WTC11 (cell line): Measurements from ENCODE around the gene CFAP57. TPM values are rescaled to one million over a fixed set of nuclear protein-coding genes. Genes with fewer than 3 reads are reported as not detected.

Experiments used
- ATAC-seq: fragments of 200-7000 bp; cut with Tn5 transposase; 2 replicates; pipeline ENCODE4 v1.10.0; 2021; ENCODE audit warnings: mild to moderate bottlenecking, moderate library complexity
- CTCF ChIA-PET: fragments of 300-600 bp; sonication (Branson Sonifier 250); formaldehyde crosslinking; loops from one replicate; lab custom pipeline; 2021; ENCODE audit warnings: antibody characterized with exemption; lab: Charles Lee
- POLR2A ChIA-PET: fragments of 350-600 bp; sonication (Branson Sonifier 250); formaldehyde crosslinking; loops from one replicate; lab custom pipeline; 2021; ENCODE audit warnings: antibody characterized with exemption; lab: Charles Lee
- DNase-seq: peaks from one replicate; pipeline ENCODE4 v3.0.0; 2021; ENCODE audit warnings: low spot score
- H3K27ac Mint-ChIP-seq: 2 replicates; pipeline ENCODE4 v1.8.0; 2021; ENCODE audit warnings: mixed read lengths
- H3K27me3 Mint-ChIP-seq: 2 replicates; pipeline ENCODE4 v1.8.0; 2021; ENCODE audit warnings: low read depth, mild to moderate bottlenecking, moderate library complexity, mixed read lengths
- H3K36me3 Mint-ChIP-seq: 2 replicates; pipeline ENCODE4 v1.8.0; 2021; ENCODE audit warnings: mixed read lengths
- H3K4me1 Mint-ChIP-seq: 2 replicates; pipeline ENCODE4 v1.8.0; 2022; ENCODE audit warnings: mixed read lengths
- H3K4me3 Mint-ChIP-seq: 2 replicates; pipeline ENCODE4 v1.8.0; 2021; ENCODE audit warnings: mild to moderate bottlenecking, moderate library complexity, mixed read lengths
- H3K9me3 Mint-ChIP-seq: 2 replicates; pipeline ENCODE4 v1.8.0; 2021; ENCODE audit warnings: mixed read lengths
- AFF4 ChIP-seq: sonication (generic); formaldehyde crosslinking; IDR thresholded peaks from 2 replicates; pipeline ENCODE4 v1.8.1; 2023; ENCODE audit warnings: mild to moderate bottlenecking, missing genetic modification reagents, borderline replicate concordance
- ARID4B ChIP-seq: sonication (generic); formaldehyde crosslinking; IDR thresholded peaks from 2 replicates; pipeline ENCODE4 v1.8.0; 2023; ENCODE audit warnings: missing genetic modification reagents, mild to moderate bottlenecking, borderline replicate concordance
- E2F5 ChIP-seq: sonication (generic); formaldehyde crosslinking; IDR thresholded peaks from 2 replicates; pipeline ENCODE4 v1.8.1; 2022; ENCODE audit warnings: mild to moderate bottlenecking, moderate library complexity, missing genetic modification reagents
- FOXP1 ChIP-seq: sonication (generic); formaldehyde crosslinking; IDR thresholded peaks from 2 replicates; pipeline ENCODE4 v1.8.0; 2022; ENCODE audit warnings: missing genetic modification reagents, mild to moderate bottlenecking, moderate library complexity, borderline replicate concordance
- FOXP4 ChIP-seq: sonication (generic); formaldehyde crosslinking; IDR thresholded peaks from 2 replicates; pipeline ENCODE4 v1.8.0; 2022; ENCODE audit warnings: mild to moderate bottlenecking, missing genetic modification reagents
- GTF2I ChIP-seq: fragments of 250-450 bp; sonication (Bioruptor Pico); conservative IDR thresholded peaks from 2 replicates; pipeline ENCODE4 v1.4.0; 2021; ENCODE audit warnings: mild to moderate bottlenecking
- MLX ChIP-seq: sonication (generic); formaldehyde crosslinking; IDR thresholded peaks from 2 replicates; pipeline ENCODE4 v1.8.1; 2023; ENCODE audit warnings: mild to moderate bottlenecking, missing genetic modification reagents, moderate library complexity
- NR3C1 ChIP-seq: sonication (generic); formaldehyde crosslinking; conservative IDR thresholded peaks from 2 replicates; pipeline ENCODE4 v1.8.1; 2023; ENCODE audit warnings: low read depth, mild to moderate bottlenecking, missing genetic modification reagents
- SP1 ChIP-seq: sonication (generic); formaldehyde crosslinking; conservative IDR thresholded peaks from 2 replicates; pipeline ENCODE4 v1.8.1; 2022; ENCODE audit warnings: missing genetic modification reagents
- ZMAT4 ChIP-seq: fragments of 250-450 bp; sonication (Bioruptor Pico); IDR thresholded peaks from 2 replicates; pipeline ENCODE4 v1.9.0; 2021; ENCODE audit warnings: mild to moderate bottlenecking
- ZNF512 ChIP-seq: sonication (generic); formaldehyde crosslinking; IDR thresholded peaks from 2 replicates; pipeline ENCODE4 v1.8.1; 2022; ENCODE audit warnings: missing genetic modification reagents, borderline replicate concordance
- ZNF671 ChIP-seq: fragments of 250-450 bp; sonication (Bioruptor Pico); IDR thresholded peaks from 2 replicates; pipeline ENCODE4 v1.8.0; 2021; ENCODE audit warnings: mild to moderate bottlenecking
- total RNA-seq: library from RNA; stranded (reverse); gene quantifications from 3 replicates; pipeline ENCODE4 v1.2.3, GENCODE V29; 2021

The CFAP57 gene
- total RNA-seq, 1 experiment from 2014 or later: 0.42 TPM

- CTCF ChIA-PET: no interaction called here
- POLR2A ChIA-PET: no interaction called here
- Mint-ChIP-seq H3K36me3 (peaks cover 19% of the 10 kb centered on the region), H3K4me3 (no peak overlapping the region), H3K27me3 (no peaks in the 10 kb centered on the region), H3K4me1 (peaks cover 15% of the 10 kb centered on the region), H3K27ac (no peak overlapping the region), H3K9me3 (peaks cover 18% of the 10 kb centered on the region)
- no peak for TF ChIP-seq SP1 (CRISPR knock-in tag)
- no peak for TF ChIP-seq MLX (CRISPR knock-in tag)
- TF ChIP-seq ZNF512: no peak
- no peak for TF ChIP-seq ARID4B (CRISPR knock-in tag)
- no peak for TF ChIP-seq FOXP4 (CRISPR knock-in tag)
- TF ChIP-seq GTF2I (CRISPR knock-in tag): no peak
- TF ChIP-seq ZNF671 (CRISPR knock-in tag): no peak
- TF ChIP-seq ZMAT4 (CRISPR knock-in tag): no peak
- TF ChIP-seq E2F5: no peak
- no peak for TF ChIP-seq AFF4
- TF ChIP-seq NR3C1 (CRISPR knock-in tag): no peak
- no peak for TF ChIP-seq FOXP1 (CRISPR knock-in tag)
- DNase-seq (no peak), ATAC-seq (no peak)
Observed at GRCh38 chr1:43140010-43140409, 32.1 kb upstream of the CFAP57 start.
